GM20000 (cell line): Measurements from ENCODE around the gene PNCK.

ENCODE experiments used
- DNase-seq: peaks from one replicate; pipeline ENCODE4 v3.0.0; 2012; ENCODE audit warnings: low spot score
- TF ChIP-seq, protein P1 (sequence below): IDR thresholded peaks from 2 replicates; pipeline ENCODE4 v1.5.1; 2012; ENCODE audit warnings: mild to moderate bottlenecking, control low read depth; ENCODE audit errors: extremely low read depth, missing control alignments

PNCK gene

GRCh38 chrX:153647461-153648357, 25.9 kb downstream of the PNCK start:
- TF ChIP-seq, protein P1, sequence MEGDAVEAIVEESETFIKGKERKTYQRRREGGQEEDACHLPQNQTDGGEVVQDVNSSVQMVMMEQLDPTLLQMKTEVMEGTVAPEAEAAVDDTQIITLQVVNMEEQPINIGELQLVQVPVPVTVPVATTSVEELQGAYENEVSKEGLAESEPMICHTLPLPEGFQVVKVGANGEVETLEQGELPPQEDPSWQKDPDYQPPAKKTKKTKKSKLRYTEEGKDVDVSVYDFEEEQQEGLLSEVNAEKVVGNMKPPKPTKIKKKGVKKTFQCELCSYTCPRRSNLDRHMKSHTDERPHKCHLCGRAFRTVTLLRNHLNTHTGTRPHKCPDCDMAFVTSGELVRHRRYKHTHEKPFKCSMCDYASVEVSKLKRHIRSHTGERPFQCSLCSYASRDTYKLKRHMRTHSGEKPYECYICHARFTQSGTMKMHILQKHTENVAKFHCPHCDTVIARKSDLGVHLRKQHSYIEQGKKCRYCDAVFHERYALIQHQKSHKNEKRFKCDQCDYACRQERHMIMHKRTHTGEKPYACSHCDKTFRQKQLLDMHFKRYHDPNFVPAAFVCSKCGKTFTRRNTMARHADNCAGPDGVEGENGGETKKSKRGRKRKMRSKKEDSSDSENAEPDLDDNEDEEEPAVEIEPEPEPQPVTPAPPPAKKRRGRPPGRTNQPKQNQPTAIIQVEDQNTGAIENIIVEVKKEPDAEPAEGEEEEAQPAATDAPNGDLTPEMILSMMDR, result no peak
- DNase-seq, result peak; percentile 25

DNA sequence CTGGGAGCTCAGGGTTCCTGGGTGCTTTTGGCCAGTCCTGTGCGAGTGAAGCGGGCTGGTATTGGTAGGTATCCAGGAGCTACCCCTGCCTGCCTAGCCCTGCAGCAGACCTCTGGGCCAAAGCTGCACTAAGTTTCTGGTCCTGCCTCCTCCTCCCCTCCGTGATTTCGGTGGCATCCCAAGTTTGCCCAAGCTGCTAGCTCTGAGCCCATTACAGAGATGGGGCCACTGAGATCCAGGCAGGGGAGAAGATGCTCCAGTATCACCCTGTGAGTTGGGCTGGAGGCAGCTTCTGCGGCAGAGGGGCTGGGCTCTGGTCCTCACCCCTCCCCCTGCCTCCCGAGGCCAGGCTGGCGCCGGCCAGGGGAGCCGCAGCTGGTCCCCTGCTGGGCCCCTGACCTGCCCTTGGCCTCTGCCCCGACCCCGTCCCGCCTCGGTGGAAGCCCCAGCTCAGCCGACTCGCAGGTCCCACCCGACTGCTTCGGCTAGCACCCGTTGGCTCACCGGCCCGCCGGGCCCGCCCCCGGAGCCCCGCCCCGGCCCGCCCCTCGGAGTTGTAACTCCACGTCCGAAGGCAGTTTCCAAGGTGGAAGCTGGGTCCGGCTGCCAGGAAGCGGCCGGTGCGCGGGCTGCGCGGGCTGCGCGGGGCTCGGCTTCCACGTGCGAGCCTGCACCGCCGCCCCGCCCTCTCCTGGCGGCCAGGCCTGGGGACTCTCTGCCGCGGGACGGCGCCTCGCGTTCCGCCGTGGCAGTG, 26.8 kb downstream of the PNCK start, which contains the start of gene DUSP9:
Gene DUSP9, plus strand, starts transcription at position 584 of the 754 bp plus-strand sequence. CDS start 751 bp downstream, outside the sequence.
- DNase-seq, result peak; percentile 48
- TF ChIP-seq, protein P1, result no peak

DNA sequence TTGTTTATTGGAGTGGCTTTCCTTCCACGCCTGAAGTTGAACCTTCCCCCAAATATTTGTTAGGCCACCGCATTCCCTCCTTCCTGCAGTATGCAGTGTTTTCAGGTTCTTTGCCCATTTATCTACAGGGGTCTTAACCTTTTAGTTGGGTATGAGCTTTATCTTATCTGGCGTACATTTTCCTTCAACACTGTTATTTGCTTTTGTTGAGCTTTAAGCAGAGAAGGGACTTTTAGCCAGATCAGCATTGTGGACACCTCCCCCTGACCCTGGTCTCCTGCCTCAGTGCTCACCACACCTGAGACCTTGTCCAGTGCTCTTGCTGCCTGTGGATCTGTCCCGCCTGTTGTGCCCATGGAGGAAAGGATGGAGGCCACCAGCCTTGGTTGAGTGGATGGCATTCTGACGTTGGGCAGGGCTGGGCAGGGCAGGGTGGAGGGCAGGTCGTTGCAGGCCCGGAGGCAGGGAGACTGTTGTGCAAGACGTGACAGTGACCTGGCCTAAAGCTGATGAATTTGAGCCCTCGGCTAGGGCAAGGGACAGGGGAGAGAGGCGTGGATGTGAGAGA, 27.6 kb downstream of the PNCK start:
- TF ChIP-seq, protein P1, result no peak
- peak; percentile 12 for DNase-seq

DNA sequence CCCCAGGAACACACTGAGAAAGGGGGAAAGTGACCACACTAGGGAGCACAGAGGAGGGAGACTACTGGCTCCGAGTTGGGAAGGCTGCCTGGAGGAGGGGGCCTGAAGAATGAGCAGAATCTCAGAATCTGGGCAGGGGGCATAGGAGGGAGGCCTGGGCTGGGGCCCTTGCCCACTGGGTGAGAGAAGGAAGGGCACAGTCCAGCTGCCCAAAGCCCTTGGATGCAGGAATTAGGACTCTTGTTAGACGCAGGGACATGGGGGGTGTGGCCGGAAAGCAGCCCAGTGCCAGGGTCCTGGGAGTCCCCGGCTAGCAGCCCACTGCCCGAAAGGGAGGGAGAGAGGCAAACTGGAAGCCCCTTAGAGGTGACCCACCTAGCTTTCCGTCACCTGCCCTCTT, 28.5 kb downstream of the PNCK start:
- TF ChIP-seq, protein P1, result no peak
- peak; percentile 10 for DNase-seq

GRCh38 chrX:153644356-153645125, 29.1 kb downstream of the PNCK start:
- DNase-seq, result peak; percentile 10
- TF ChIP-seq, protein P1, result no peak

GRCh38 chrX:153643431-153644351, 29.9 kb downstream of the PNCK start:
- TF ChIP-seq, protein P1, result peak; percentile 20
- DNase-seq, result peak; percentile 68
